Measurements from ENCODE around the gene C1D.

- TF ChIP-seq CTCF (conservative IDR thresholded peaks at IDR 0.05; ENCODE audit: low read depth, low read length) (no peak), EZH2 (IDR thresholded peaks at IDR 0.05; ENCODE audit: borderline replicate concordance, low read depth, low read length, poor library complexity, severe bottlenecking) (no peak)
Measured at GRCh38 chr2:68059784-68060525, 2.8 kb downstream of the C1D start.
